PC-3 (cell line): ENCODE results near the gene ANO4. TPM values are rescaled to one million over a fixed set of nuclear protein-coding genes. Genes with fewer than 3 reads are reported as not detected.

Source experiments
- ATAC-seq: fragments of 200-7000 bp; cut with Tn5 transposase; 2 replicates; pipeline ENCODE4 v1.9.1; 2020; ENCODE audit warnings: mild to moderate bottlenecking, moderate library complexity
- BruUV-seq: library from RNA; stranded (reverse); fragments of 400-500 nt; replicated peaks from 2 replicates; lab custom pipeline; 2021; lab: Mats Ljungman, UMichigan
- CTCF ChIA-PET: fragments of 300-600 bp; sonication (Branson Sonifier 250); formaldehyde crosslinking; loops from one replicate; lab custom pipeline; 2022; ENCODE audit warnings: antibody characterized with exemption; lab: Charles Lee
- POLR2A ChIA-PET: fragments of 300-600 bp; sonication (Branson Sonifier 250); formaldehyde crosslinking; loops from one replicate; lab custom pipeline; 2022; ENCODE audit warnings: antibody characterized with exemption; ENCODE audit not compliant: unreplicated experiment; lab: Charles Lee
- DNase-seq: peaks from one replicate; pipeline ENCODE4 v3.0.0-alpha.2; 2015
- H2AFZ ChIP-seq: fragments of 300-600 bp; sonication (generic); 2 replicates; pipeline ENCODE4 v1.6.0; 2016; ENCODE audit warnings: antibody characterized with exemption, low read length
- H3F3A ChIP-seq: fragments of 300-600 bp; sonication (generic); one replicate; pipeline ENCODE4 v1.6.0; 2017; ENCODE audit warnings: antibody characterized with exemption, low read length, control low read depth, mild to moderate bottlenecking; ENCODE audit not compliant: unreplicated experiment
- H3K27ac ChIP-seq: fragments of 300-600 bp; sonication (generic); 2 replicates; pipeline ENCODE4 v1.5.1; 2016; ENCODE audit warnings: mild to moderate bottlenecking, low read length
- H3K27me3 ChIP-seq: fragments of 300-600 bp; sonication (generic); 2 replicates; pipeline ENCODE4 v1.6.1; 2016; ENCODE audit warnings: low read length, mixed read lengths
- H3K36me3 ChIP-seq: fragments of 300-600 bp; sonication (generic); 2 replicates; pipeline ENCODE4 v1.6.1; 2016; ENCODE audit warnings: low read depth, mixed run types, low read length, mixed read lengths
- H3K4me1 ChIP-seq: fragments of 300-600 bp; sonication (generic); 2 replicates; pipeline ENCODE4 v1.5.1; 2016; ENCODE audit warnings: low read length; ENCODE audit not compliant: insufficient read depth
- H3K4me2 ChIP-seq: fragments of 300-600 bp; sonication (generic); 2 replicates; pipeline ENCODE4 v1.6.0; 2016; ENCODE audit warnings: low read length
- H3K4me3 ChIP-seq: fragments of 300-600 bp; sonication (generic); 2 replicates; pipeline ENCODE4 v1.5.1; 2016; ENCODE audit warnings: mild to moderate bottlenecking, low read length, mixed read lengths
- H3K79me2 ChIP-seq: fragments of 300-600 bp; sonication (generic); 2 replicates; pipeline ENCODE4 v1.6.1; 2017; ENCODE audit warnings: low read length, mixed read lengths
- H3K9ac ChIP-seq: fragments of 300-600 bp; sonication (generic); 2 replicates; pipeline ENCODE4 v1.6.0; 2016; ENCODE audit warnings: mild to moderate bottlenecking, low read length
- H3K9me2 ChIP-seq: fragments of 300-600 bp; sonication (generic); replicated peaks from 2 replicates; pipeline ENCODE4 v1.6.1; 2016; ENCODE audit warnings: mixed run types, low read length, mixed read lengths
- H3K9me3 ChIP-seq: fragments of 300-600 bp; sonication (generic); 2 replicates; pipeline ENCODE4 v1.6.1; 2016; ENCODE audit warnings: low read length, mixed read lengths
- H4K20me1 ChIP-seq: fragments of 300-600 bp; sonication (generic); 2 replicates; pipeline ENCODE4 v1.6.1; 2016; ENCODE audit warnings: low read length, mixed read lengths
- EZH2 ChIP-seq: fragments of 300-600 bp; sonication (generic); IDR thresholded peaks from one replicate; pipeline ENCODE4 v1.6.1; 2017; ENCODE audit warnings: antibody characterized with exemption, mild to moderate bottlenecking, low read length; ENCODE audit not compliant: unreplicated experiment
- EZH2phosphoT487 ChIP-seq: fragments of 300-600 bp; sonication (generic); IDR thresholded peaks from 2 replicates; pipeline ENCODE4 v1.6.1; 2018; ENCODE audit warnings: mild to moderate bottlenecking, antibody characterized with exemption, low read length, borderline replicate concordance
- intact Hi-C: fragments of 100-400 bp; cut with micrococcal nuclease; formaldehyde crosslinking; loops from 2 replicates; pipeline ENCODE4 v1.9.0; 2023
- total RNA-seq: library from RNA; depleted of rRNA; stranded (reverse); fragments of >200 nt; gene quantifications from 2 replicates; pipeline ENCODE4 v1.2.3, GENCODE V29; 2014
- TF ChIP-seq, protein P1 (sequence below): fragments of 300-600 bp; sonication (generic); conservative IDR thresholded peaks from 2 replicates; pipeline ENCODE4 v1.5.1; 2017; ENCODE audit warnings: antibody characterized with exemption, low read depth, mild to moderate bottlenecking, low read length

Gene ANO4
- total RNA-seq, 1 experiment from 2014 or later, result not detected

DNA sequence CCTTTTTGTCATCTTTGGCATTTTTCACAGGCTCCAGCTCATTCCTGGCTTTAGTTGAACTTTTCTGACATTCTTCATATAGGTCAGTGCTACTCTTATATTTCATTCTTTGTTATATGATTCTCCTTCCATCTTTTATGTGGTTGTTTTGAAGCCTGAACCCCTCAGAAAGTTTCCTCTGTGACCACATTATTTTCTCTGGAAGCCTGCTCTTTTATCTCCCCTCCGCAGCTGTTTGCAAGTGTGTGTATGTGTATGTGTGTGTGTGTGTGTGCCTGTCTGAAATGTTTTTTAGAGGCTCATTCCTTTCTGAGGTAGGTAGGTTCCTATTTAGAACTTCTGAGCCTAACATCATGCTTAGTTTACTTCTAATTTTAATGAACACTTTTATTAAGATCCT, 47.6 kb downstream of the ANO4 start:
- Histone ChIP-seq H3K9me2 (no peaks in the 10 kb centered on the region), H3K4me3 (no peak overlapping the region), H3F3A (no peaks in the 10 kb centered on the region), H3K9me3 (no peaks in the 10 kb centered on the region), H4K20me1 (no peaks in the 10 kb centered on the region), H3K4me1 (peaks cover 3% of the 10 kb centered on the region; the same call in 1 of the 2 replicates), H2AFZ (no peak overlapping the region), H3K9ac (no peak overlapping the region), H3K79me2 (no peaks in the 10 kb centered on the region), H3K27me3 (no peaks in the 10 kb centered on the region), H3K36me3 (no peaks in the 10 kb centered on the region), H3K27ac (no peak overlapping the region), H3K4me2 (no peak overlapping the region)
- ChIA-PET POLR2A (no interaction called here), CTCF (no interaction called here)
- TF ChIP-seq EZH2phosphoT487 (no peak), EZH2 (no peak)
- TF ChIP-seq, protein P1, sequence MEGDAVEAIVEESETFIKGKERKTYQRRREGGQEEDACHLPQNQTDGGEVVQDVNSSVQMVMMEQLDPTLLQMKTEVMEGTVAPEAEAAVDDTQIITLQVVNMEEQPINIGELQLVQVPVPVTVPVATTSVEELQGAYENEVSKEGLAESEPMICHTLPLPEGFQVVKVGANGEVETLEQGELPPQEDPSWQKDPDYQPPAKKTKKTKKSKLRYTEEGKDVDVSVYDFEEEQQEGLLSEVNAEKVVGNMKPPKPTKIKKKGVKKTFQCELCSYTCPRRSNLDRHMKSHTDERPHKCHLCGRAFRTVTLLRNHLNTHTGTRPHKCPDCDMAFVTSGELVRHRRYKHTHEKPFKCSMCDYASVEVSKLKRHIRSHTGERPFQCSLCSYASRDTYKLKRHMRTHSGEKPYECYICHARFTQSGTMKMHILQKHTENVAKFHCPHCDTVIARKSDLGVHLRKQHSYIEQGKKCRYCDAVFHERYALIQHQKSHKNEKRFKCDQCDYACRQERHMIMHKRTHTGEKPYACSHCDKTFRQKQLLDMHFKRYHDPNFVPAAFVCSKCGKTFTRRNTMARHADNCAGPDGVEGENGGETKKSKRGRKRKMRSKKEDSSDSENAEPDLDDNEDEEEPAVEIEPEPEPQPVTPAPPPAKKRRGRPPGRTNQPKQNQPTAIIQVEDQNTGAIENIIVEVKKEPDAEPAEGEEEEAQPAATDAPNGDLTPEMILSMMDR, result no peak
- ATAC-seq (no peak), DNase-seq (no peak)
- no TSS peak for BruUV-seq
- intact Hi-C loops, result no loop called here

DNA sequence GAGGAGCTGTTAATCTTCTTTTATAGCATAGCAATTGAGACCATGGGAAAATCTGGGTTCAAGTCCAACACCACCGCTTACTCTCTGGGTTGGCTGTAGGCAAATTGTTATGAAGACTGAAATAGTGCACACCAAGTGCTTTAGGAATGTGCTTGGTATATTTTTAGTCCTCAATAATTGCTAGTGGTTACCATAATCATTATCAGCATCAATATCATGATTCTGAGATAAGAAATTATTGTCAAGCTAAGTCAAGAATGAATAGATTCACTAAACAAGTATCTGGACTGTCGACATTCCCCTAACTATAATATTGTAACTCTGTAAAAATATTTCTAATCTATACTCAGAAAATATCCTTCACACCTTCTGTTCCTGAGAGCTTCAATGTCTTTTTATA, 48.5 kb downstream of the ANO4 start:
- ChIA-PET POLR2A (no interaction called here), CTCF (no interaction called here)
- no peak overlapping the region for H3K27ac ChIP-seq
- H3K27me3 ChIP-seq, result no peaks in the 10 kb centered on the region
- DNase-seq (no peak), ATAC-seq (no peak)
- no peak overlapping the region for H3K4me2 ChIP-seq
- no peaks in the 10 kb centered on the region for H4K20me1 ChIP-seq
- H2AFZ ChIP-seq, result no peak overlapping the region
- no peak for TF ChIP-seq EZH2
- H3K4me3 ChIP-seq, result no peak overlapping the region
- H3K36me3 ChIP-seq, result no peaks in the 10 kb centered on the region
- H3K9ac ChIP-seq, result no peak overlapping the region
- no TSS peak for BruUV-seq
- no peaks in the 10 kb centered on the region for H3K79me2 ChIP-seq
- H3K9me2 ChIP-seq, result no peaks in the 10 kb centered on the region
- no peaks in the 10 kb centered on the region for H3K9me3 ChIP-seq
- no peaks in the 10 kb centered on the region for H3F3A ChIP-seq
- peaks cover 3% of the 10 kb centered on the region; the same call in 1 of the 2 replicates for H3K4me1 ChIP-seq
- intact Hi-C loops, result no loop called here

DNA sequence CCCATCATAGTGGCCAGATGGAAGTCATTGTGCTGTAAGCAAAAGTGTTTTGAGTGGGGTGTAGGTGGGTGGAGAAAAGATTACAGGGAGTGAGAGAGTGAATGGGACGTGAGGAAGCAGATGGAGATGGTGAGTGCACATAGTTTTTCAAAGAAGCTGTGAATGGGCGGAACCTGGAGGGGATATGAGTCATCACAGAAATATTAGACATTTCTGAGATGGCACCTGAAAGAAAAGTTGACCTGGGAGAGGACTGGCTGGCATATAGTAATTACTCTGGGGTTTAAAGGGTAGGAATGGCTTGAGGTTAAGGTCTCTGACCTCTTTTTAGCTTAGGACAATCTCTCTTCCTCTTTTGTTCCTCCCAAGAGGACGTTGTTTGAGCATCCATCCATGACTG, 50.5 kb downstream of the ANO4 start:
- Histone ChIP-seq H3K36me3 (no peaks in the 10 kb centered on the region), H3K4me2 (no peak overlapping the region), H4K20me1 (no peaks in the 10 kb centered on the region), H3K9me3 (no peaks in the 10 kb centered on the region), H3K27ac (no peak overlapping the region), H3K4me3 (no peak overlapping the region), H2AFZ (no peak overlapping the region), H3K27me3 (no peaks in the 10 kb centered on the region), H3K4me1 (peaks cover 3% of the 10 kb centered on the region; the same call in 1 of the 2 replicates), H3F3A (no peaks in the 10 kb centered on the region), H3K9me2 (0 out of 2 replicates have a peak, but pooled peaks cover 3% of the 10 kb centered on the region), H3K9ac (no peak overlapping the region), H3K79me2 (no peaks in the 10 kb centered on the region)
- ATAC-seq (no peak), DNase-seq (peak; percentile 45)
- intact Hi-C loops, result no loop called here
- TF ChIP-seq EZH2 (no peak), EZH2phosphoT487 (no peak)
- TF ChIP-seq, protein P1, result no peak
- CTCF ChIA-PET, result no interaction called here
- POLR2A ChIA-PET, result no interaction called here
- no TSS peak for BruUV-seq
